Thoracic aorta (tissue), 2 donors: ENCODE measurements around the gene PEX5. TPM values are rescaled to one million over a fixed set of nuclear protein-coding genes. Genes with fewer than 3 reads are reported as not detected.
"Not testable (repeated sequence)": the region's sequence is repeated elsewhere in the genome, so short reads cannot be mapped to it uniquely, and the experiment has no call there.

Experiments
- ATAC-seq: fragments of 150-250 bp; one replicate; pipeline ENCODE4 v1.8.0; 2017; ENCODE audit warnings: low read depth; ENCODE audit not compliant: insufficient number of reproducible peaks, low FRiP score
- DNase-seq: peaks from one replicate; pipeline ENCODE4 v3.0.0-alpha.2; 2020; ENCODE audit warnings: low spot score
- H3K27ac ChIP-seq, 2 donors: fragments of 200-600 bp; sonication (generic); 1 replicate in 1 of 2; 2 replicates in 1 of 2; pipeline ENCODE4 v1.5.1; 2016; ENCODE audit warnings: mild to moderate bottlenecking in 2 of 2, moderate library complexity in 2 of 2
- H3K27me3 ChIP-seq: fragments of 200-600 bp; sonication (generic); replicated peaks from 2 replicates; pipeline ENCODE4 v1.6.0; 2016; ENCODE audit warnings: mild to moderate bottlenecking; ENCODE audit not compliant: insufficient read depth
- H3K36me3 ChIP-seq: fragments of 200-600 bp; sonication (generic); one replicate; pipeline ENCODE4 v1.5.1; 2016
- H3K4me1 ChIP-seq, 2 donors: fragments of 200-600 bp; sonication (generic); 1 replicate in 1 of 2; 2 replicates in 1 of 2; pipeline versions ENCODE4 v1.5.1 to v1.6.0; 2016; ENCODE audit warnings: low read depth in 2 of 2, mild to moderate bottlenecking in 1 of 2; ENCODE audit not compliant: control insufficient read depth in 1 of 2
- H3K4me3 ChIP-seq: fragments of 200-600 bp; sonication (generic); 2 replicates; pipeline ENCODE4 v1.5.1; 2016; ENCODE audit warnings: mild to moderate bottlenecking
- H3K9me3 ChIP-seq: fragments of 200-600 bp; sonication (generic); 2 replicates; pipeline ENCODE4 v1.5.1; 2016
- CTCF ChIP-seq: fragments of 200-600 bp; sonication (generic); IDR thresholded peaks from one replicate; pipeline ENCODE4 v1.5.1; 2019; ENCODE audit warnings: antibody characterized with exemption
- total RNA-seq, 2 donors: library from RNA; depleted of rRNA; stranded (reverse); fragments of >200 nt; gene quantifications; one replicate each; pipeline versions ENCODE4 v1.1.0 to v1.2.3, GENCODE V29; 2016

The PEX5 gene
- total RNA-seq, 2 donors from 2014 or later = 34.5 to 42.2 TPM

DNA sequence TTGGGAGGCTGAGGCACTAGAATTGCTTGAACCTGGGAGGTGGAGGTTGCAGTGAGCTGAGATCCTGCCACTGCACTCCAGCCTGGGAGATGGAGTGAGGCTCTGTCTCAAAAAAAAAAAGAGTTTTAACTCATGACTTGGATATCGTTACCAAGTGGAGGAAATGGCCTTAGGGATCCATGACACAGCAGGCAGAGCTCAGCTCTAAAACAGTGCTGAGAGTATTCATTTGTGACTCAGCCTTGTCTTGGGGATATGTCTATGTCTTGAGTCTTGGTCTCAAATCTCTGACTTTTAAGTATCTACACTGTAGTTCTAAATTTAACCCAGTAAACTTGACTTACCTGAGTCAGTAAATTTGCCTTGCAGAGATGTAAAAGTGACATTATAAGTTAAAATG, 8.8 kb upstream of the PEX5 start:
- H3K36me3 ChIP-seq = no peaks in the 10 kb centered on the region

GRCh38 chr12:7186058-7186457, 3.4 kb upstream of the PEX5 start:
- H3K9me3 ChIP-seq, H3K36me3 ChIP-seq, H3K4me3 ChIP-seq, ATAC-seq, DNase-seq, H3K27ac ChIP-seq, H3K27me3 ChIP-seq: not testable (repeated sequence)
- H3K4me1 ChIP-seq = peaks cover 4 to 21% of the 10 kb centered on the region in 2 donors

More for the DNA sequence above, 8.8 kb upstream of the PEX5 start:
- no peaks in the 10 kb centered on the region for H3K9me3 ChIP-seq
- H3K27me3 ChIP-seq = no peaks in the 10 kb centered on the region
- no peak overlapping the region for H3K27ac ChIP-seq
- no peak overlapping the region for H3K4me3 ChIP-seq
- no peak for DNase-seq
- TF ChIP-seq CTCF = no peak
- no peak for ATAC-seq
- H3K4me1 ChIP-seq = no peaks in the 10 kb centered on the region

DNA sequence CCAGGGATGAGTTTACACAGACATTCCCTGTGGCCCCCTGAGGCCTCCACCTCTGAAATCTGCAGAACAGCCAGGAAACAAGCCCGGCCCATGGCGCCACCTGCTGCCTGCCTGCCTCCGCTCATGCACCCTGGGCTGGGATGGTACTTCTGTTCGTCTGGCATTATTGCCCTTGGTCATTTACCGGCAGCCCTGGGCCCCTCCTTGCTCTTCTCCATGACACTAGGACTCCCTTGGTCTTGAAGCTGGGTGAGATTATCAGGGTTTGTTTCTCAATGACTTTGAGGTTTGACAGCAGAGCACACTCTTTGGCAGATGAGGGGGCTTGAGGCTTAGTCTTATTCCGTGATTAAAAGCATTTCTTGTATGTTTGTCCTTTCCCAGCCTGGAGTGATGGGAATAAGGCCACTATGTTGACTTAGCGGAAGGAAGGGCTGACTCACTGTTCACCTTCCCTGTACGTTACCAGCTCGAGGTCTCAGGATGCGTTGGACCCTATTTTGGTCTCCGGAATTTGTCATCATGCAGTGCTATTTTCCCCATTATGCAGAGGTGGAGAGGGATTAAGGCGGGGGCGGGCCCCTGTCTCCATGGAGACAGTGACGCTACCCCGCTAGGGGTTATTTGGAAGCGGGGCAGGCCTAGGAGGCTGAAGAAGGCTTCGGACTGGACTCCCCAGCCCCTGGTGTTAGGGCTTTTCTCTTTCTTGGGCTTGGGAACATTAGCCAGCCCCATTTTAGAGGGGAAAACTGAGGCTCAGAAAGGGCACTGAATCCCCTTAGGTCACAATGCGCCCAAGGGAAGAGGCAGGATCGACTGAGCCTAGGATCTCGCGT, 706 bp upstream of the PEX5 start:
- peak; percentile 37 for TF ChIP-seq CTCF
- DNase-seq (peak; percentile 51), ATAC-seq (peak; percentile 62)
- peak overlapping the region; percentile 80 to 90 for H3K27ac ChIP-seq
- H3K4me3 ChIP-seq = peak overlapping the region; percentile 79
- no peaks in the 10 kb centered on the region for H3K27me3 ChIP-seq
- no peaks in the 10 kb centered on the region for H3K36me3 ChIP-seq
- H3K9me3 ChIP-seq = no peaks in the 10 kb centered on the region
- H3K4me1 ChIP-seq = peaks cover 4 to 26% of the 10 kb centered on the region in 2 donors

GRCh38 chr12:7190268-7191055, 976 bp downstream of the PEX5 start:
- no peak for ATAC-seq
- peak; percentile 7 for DNase-seq
- no peak for TF ChIP-seq CTCF

GRCh38 chr12:7193674-7194073, 4.2 kb downstream of the PEX5 start:
- Histone ChIP-seq H3K27me3 (no peaks in the 10 kb centered on the region), H3K4me3 (no peak overlapping the region), H3K9me3 (no peaks in the 10 kb centered on the region), H3K27ac (no peak overlapping the region), H3K4me1 (peaks cover under 1 to 18% of the 10 kb centered on the region in 2 donors), H3K36me3 (peaks cover 5% of the 10 kb centered on the region)
- ATAC-seq = no peak
- DNase-seq = no peak
- no peak for TF ChIP-seq CTCF

More at GRCh38 chr12:7190268-7191055, 976 bp downstream of the PEX5 start:
- H3K4me1 ChIP-seq = peaks cover 4 to 26% of the 10 kb centered on the region in 2 donors
- H3K27ac ChIP-seq = peak overlapping the region; percentile 80 to 90
- peak overlapping the region; percentile 79 for H3K4me3 ChIP-seq
- H3K27me3 ChIP-seq = no peaks in the 10 kb centered on the region
- no peaks in the 10 kb centered on the region for H3K9me3 ChIP-seq
- H3K36me3 ChIP-seq = peaks cover 5% of the 10 kb centered on the region
